H54 (cell line): ENCODE measurements around the gene SLC30A2.
A peak's percentile ranks its signal among the peaks of the same experiment; 100 is the strongest.
"Not testable (repeated sequence)": the region's sequence is repeated elsewhere in the genome, so short reads cannot be mapped to it uniquely, and the experiment has no call there.

Experiments used
- DNase-seq: peaks from one replicate; pipeline ENCODE4 v3.0.0; 2011; ENCODE audit warnings: low spot score, mixed read lengths; ENCODE audit not compliant: insufficient read length
- FAIRE-seq: peaks from 3 replicates; lab custom pipeline; 2011; peaks lifted over from hg19 to GRCh38; lab: Jason Lieb, UNC
- POLR2A ChIP-seq: IDR thresholded peaks from 2 replicates; pipeline ENCODE4 v1.6.1; 2011; ENCODE audit warnings: low read depth, mild to moderate bottlenecking, low read length

The SLC30A2 gene

GRCh38 chr1:26045722-26046245, at the start of gene SLC30A2:
SLC30A2 (minus strand) TSS chr1:26046118; CDS start chr1:26045896, 222 bp downstream.
- TF ChIP-seq POLR2A = no peak
- FAIRE-seq = no peak

GRCh38 chr1:26094677-26095383, 48.9 kb upstream of the SLC30A2 start:
- FAIRE-seq = peak; percentile 48
- peak; percentile 23 for DNase-seq
- TF ChIP-seq POLR2A = no peak

More at GRCh38 chr1:26045722-26046245, at the start of gene SLC30A2:
- no peak for DNase-seq

GRCh38 chr1:26094076-26094669, 48.3 kb upstream of the SLC30A2 start:
- TF ChIP-seq POLR2A = no peak

GRCh38 chr1:26093569-26093968, 47.7 kb upstream of the SLC30A2 start:
- FAIRE-seq, DNase-seq: not testable (repeated sequence)

More at GRCh38 chr1:26094076-26094669, 48.3 kb upstream of the SLC30A2 start:
- DNase-seq (no peak), FAIRE-seq (no peak)

GRCh38 chr1:26092422-26092821, 46.5 kb upstream of the SLC30A2 start:
- TF ChIP-seq POLR2A = no peak
- FAIRE-seq (no peak), DNase-seq (no peak)

- DNase-seq = no peak
- no peak for FAIRE-seq
- no peak for TF ChIP-seq POLR2A
Observed at GRCh38 chr1:26090893-26091292, 45.0 kb upstream of the SLC30A2 start.

- FAIRE-seq = no peak
- no peak for DNase-seq
- no peak for TF ChIP-seq POLR2A
Observed at GRCh38 chr1:26089125-26089524, 43.2 kb upstream of the SLC30A2 start.

- DNase-seq (no peak), FAIRE-seq (no peak)
- no peak for TF ChIP-seq POLR2A
Observed at GRCh38 chr1:26084844-26085243, 38.9 kb upstream of the SLC30A2 start.

GRCh38 chr1:26084091-26084561, 38.2 kb upstream of the SLC30A2 start:
- TF ChIP-seq POLR2A = no peak
- DNase-seq = no peak
- FAIRE-seq = no peak

GRCh38 chr1:26083208-26083607, 37.3 kb upstream of the SLC30A2 start:
- FAIRE-seq (no peak), DNase-seq (no peak)
- no peak for TF ChIP-seq POLR2A

GRCh38 chr1:26082020-26082350, 36.1 kb upstream of the SLC30A2 start:
- no peak for DNase-seq
- TF ChIP-seq POLR2A = no peak
- FAIRE-seq = no peak

GRCh38 chr1:26081267-26082019, 35.5 kb upstream of the SLC30A2 start:
- DNase-seq = no peak
- TF ChIP-seq POLR2A = no peak
- FAIRE-seq = no peak

GRCh38 chr1:26079960-26080814, 34.3 kb upstream of the SLC30A2 start:
- no peak for TF ChIP-seq POLR2A
- DNase-seq = no peak
- FAIRE-seq = no peak

- FAIRE-seq = no peak
- no peak for DNase-seq
- TF ChIP-seq POLR2A = no peak
Observed at GRCh38 chr1:26079178-26079563, 33.3 kb upstream of the SLC30A2 start.
